Mesodermal cell (in vitro differentiated cells): ENCODE measurements around the gene CHEK2.
"Not testable (repeated sequence)": the region's sequence is repeated elsewhere in the genome, so short reads cannot be mapped to it uniquely, and the experiment has no call there.

Experiments
- H3K27ac ChIP-seq: 2 replicates; pipeline ENCODE4 v1.7.0; 2013; ENCODE audit warnings: mild to moderate bottlenecking, low read depth, low read length, moderate library complexity; ENCODE audit not compliant: severe bottlenecking
- H3K36me3 ChIP-seq: 2 replicates; pipeline ENCODE4 v1.7.1; 2013; ENCODE audit warnings: mild to moderate bottlenecking, low read length, moderate library complexity; ENCODE audit not compliant: control insufficient read depth, insufficient read depth
- H3K4me1 ChIP-seq: one replicate; pipeline ENCODE4 v1.7.1; 2013; ENCODE audit warnings: mild to moderate bottlenecking, low read length; ENCODE audit not compliant: insufficient read depth, control insufficient read depth, poor library complexity, severe bottlenecking
- H3K4me3 ChIP-seq: 2 replicates; pipeline ENCODE4 v1.7.0; 2013; ENCODE audit warnings: low read length, control low read depth, mild to moderate bottlenecking; ENCODE audit not compliant: insufficient read depth, poor library complexity, severe bottlenecking; ENCODE audit errors: extremely low read depth
- H3K9me3 ChIP-seq: 2 replicates; pipeline ENCODE4 v1.7.1; 2013; ENCODE audit warnings: mild to moderate bottlenecking, low read length, moderate library complexity; ENCODE audit not compliant: control insufficient read depth
- WGBS, 2 experiments: methylation state at CpG; one replicate each; pipeline ENCODE4 v1.1.5; 2013; ENCODE audit warnings: missing lambda C conversion rate in 2 of 2; ENCODE audit not compliant: insufficient coverage in 2 of 2; 5-methylcytosine and 5-hydroxymethylcytosine counted together

Gene CHEK2

GRCh38 chr22:28769394-28770085, 27.9 kb upstream of the CHEK2 start:
- Histone ChIP-seq H3K4me1 (no peaks in the 10 kb centered on the region), H3K36me3 (peaks cover 8% of the 10 kb centered on the region), H3K4me3 (no peak overlapping the region), H3K9me3 (no peaks in the 10 kb centered on the region), H3K27ac (no peak overlapping the region)
- WGBS, 2 experiments: 90 to 95% methylated on average over 12 to 13 of the region's 14 CpGs

GRCh38 chr22:28768701-28769393, 27.2 kb upstream of the CHEK2 start:
- no peaks in the 10 kb centered on the region for H3K4me1 ChIP-seq
- 96 to 98% methylated on average over 5 to 6 of the region's 6 CpGs for WGBS, 2 experiments
- H3K36me3 ChIP-seq: peaks cover under 1% of the 10 kb centered on the region
- no peak overlapping the region for H3K27ac ChIP-seq
- no peak overlapping the region for H3K4me3 ChIP-seq
- no peaks in the 10 kb centered on the region for H3K9me3 ChIP-seq

DNA sequence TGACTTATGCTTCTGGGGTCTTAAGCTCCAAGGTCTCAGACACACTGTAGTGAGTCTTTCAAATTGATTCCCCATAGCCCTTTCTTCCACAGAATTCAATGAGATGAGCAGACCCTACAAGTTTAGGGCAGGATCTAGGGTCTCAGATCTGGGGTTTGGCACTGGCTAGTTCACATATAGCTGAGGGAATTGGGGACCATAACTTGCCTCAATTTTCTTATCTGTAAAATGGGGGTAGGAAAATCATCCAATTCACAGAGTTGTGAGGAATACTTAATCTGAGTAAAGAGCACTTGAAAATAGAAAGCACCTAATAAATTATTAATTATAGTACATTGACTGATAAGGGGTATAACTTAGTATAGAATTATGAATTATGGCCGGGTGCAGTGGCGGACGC, 25.0 kb upstream of the CHEK2 start:
- no peak overlapping the region for H3K27ac ChIP-seq
- WGBS, 2 experiments: 90 to 94% methylated on average over 3 of the region's 3 CpGs

DNA sequence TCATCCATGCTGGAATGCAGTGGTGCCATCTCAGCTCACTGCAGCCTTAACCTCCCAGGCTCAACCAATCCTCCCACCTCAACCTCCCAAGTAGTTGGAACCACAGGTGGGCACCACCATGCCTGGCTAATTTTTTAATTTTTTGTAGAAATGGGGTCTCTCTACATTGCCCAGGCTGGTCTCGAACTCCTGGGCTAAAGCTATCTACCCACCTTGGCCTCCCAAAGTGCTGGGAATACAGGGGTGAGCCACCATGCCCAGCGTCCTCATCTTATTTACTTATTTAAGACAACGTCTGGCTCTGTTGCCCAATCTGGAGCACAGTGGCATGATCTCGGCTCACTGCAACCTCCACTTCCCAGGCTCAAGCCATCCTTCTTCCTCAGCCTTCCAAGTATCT, 20.4 kb upstream of the CHEK2 start:
- H3K27ac ChIP-seq, H3K9me3 ChIP-seq, H3K4me1 ChIP-seq, H3K36me3 ChIP-seq, H3K4me3 ChIP-seq: not testable (repeated sequence)
- WGBS, 2 experiments: 90% methylated on average over 4 of the region's 4 CpGs

More for the DNA sequence above, 25.0 kb upstream of the CHEK2 start:
- H3K9me3 ChIP-seq: no peaks in the 10 kb centered on the region
- no peak overlapping the region for H3K4me3 ChIP-seq
- H3K4me1 ChIP-seq: no peaks in the 10 kb centered on the region
- H3K36me3 ChIP-seq: no peaks in the 10 kb centered on the region

GRCh38 chr22:28761449-28761755, 19.8 kb upstream of the CHEK2 start:
- 96% methylated on average over 6 to 8 of the region's 10 CpGs for WGBS, 2 experiments
- Histone ChIP-seq H3K9me3 (no peaks in the 10 kb centered on the region), H3K4me1 (no peaks in the 10 kb centered on the region), H3K27ac (no peak overlapping the region), H3K36me3 (peaks cover 7% of the 10 kb centered on the region), H3K4me3 (no peak overlapping the region)

DNA sequence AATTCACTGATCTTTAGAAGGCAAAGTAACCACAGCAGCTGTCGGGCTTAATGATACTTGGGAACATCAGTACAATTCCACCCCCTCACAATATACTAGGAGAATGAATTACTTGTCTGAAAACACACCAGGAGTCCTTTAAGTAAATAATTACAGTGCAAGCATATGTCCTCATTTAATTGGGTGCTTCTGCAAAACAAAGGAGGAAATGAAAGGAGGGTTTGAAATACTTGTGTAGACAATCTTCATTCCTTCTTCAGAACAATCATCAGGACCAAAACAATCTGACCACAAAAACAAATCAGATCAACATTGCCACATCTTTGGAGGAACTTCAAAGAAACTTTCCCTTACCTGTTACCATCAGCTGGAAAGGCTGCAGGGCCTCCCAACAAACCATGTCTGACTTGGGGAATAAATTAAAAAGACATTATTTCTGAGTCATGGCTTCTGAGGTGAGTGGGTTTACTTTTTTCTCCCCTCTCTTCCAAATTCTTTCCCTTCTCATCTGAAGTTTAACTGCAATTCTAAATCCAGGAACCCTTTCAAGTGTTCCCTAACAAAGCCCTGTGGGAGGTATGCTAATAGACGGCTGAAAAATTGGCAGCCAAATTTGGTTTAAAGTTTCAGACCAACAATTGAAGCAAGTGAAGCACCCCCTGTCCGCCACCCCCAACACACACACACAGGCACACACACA, 18.4 kb upstream of the CHEK2 start:
- WGBS, 2 experiments: 20% methylated on average over 1 of the region's 3 CpGs; no CpG with 5 or more reads in 1 of the 2 experiments
- Histone ChIP-seq H3K27ac (no peak overlapping the region), H3K36me3 (peaks cover 7% of the 10 kb centered on the region), H3K4me3 (no peak overlapping the region), H3K9me3 (no peaks in the 10 kb centered on the region), H3K4me1 (no peaks in the 10 kb centered on the region)

GRCh38 chr22:28754512-28754911, 12.9 kb upstream of the CHEK2 start:
- not testable (repeated sequence) for H3K4me3 ChIP-seq, H3K9me3 ChIP-seq, H3K4me1 ChIP-seq, H3K27ac ChIP-seq
- peaks cover 30% of the 10 kb centered on the region for H3K36me3 ChIP-seq
- 95 to 96% methylated on average over 2 to 3 of the region's 3 CpGs for WGBS, 2 experiments

DNA sequence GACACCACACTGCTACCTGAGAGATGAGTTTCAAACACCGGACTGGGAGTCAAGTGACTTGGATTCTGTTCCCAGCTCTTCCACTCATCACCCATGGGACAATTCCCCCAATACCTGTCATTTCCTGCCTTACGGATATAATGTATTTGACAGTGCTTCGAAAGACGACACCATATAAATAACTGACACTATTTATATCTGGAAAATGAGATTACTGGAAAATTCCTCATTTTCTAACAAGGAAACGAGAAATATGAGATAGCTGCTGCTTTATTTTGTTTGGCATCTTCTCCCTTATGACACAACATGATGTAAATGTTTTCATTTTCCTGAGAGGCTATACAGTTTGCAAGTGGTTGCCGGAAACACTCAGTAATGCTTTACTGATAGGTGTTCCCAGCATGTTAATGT, 8.9 kb upstream of the CHEK2 start:
- Histone ChIP-seq H3K9me3 (no peaks in the 10 kb centered on the region), H3K4me1 (no peaks in the 10 kb centered on the region), H3K36me3 (peaks cover 61% of the 10 kb centered on the region), H3K4me3 (no peak overlapping the region), H3K27ac (no peak overlapping the region)
- 96 to 100% methylated on average over 1 to 3 of the region's 6 CpGs for WGBS, 2 experiments

DNA sequence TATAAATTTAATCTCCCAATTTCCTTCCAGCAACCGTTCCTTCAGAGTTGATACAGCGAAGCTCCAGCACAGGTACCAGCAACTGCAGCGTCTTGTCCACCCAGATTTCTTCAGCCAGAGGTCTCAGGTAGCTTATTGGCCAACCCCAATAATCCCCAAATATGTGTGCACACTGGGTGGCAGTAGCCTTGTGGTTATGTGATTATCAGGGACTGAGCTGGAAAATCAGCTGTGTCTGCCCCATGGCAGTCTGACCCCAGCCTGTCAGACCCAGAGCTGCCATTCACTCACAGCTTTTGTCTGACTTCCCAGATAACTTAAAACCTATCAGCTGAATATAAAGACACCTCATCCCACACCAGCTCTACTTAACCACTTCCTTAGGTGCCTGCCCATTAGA, 2.2 kb upstream of the CHEK2 start:
- H3K27ac ChIP-seq: no peak overlapping the region
- H3K4me1 ChIP-seq: no peaks in the 10 kb centered on the region
- peaks cover 52% of the 10 kb centered on the region for H3K36me3 ChIP-seq
- no peaks in the 10 kb centered on the region for H3K9me3 ChIP-seq
- H3K4me3 ChIP-seq: peak overlapping the region; percentile 99
- WGBS, 2 experiments: 93 to 100% methylated on average over 2 to 3 of the region's 3 CpGs

DNA sequence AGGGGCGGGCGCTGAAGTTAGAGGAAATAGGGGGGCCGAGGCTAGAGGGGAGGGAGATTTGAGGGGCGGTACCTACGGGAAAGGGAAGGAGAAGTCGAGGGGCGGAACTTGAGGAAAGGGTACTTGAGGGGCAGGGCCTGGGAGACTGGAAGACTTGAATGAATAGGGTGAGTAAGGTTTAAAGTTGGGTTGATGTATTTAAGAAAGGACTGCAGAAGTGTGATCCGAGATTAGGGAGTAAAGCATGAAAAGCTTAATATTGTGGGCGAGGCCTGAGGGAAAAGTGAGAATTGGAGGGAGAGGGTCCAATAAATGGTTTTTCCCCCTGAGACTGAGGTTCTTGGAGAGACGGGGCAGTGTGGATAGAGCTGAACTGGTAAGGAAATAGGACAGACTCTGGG, 942 bp upstream of the CHEK2 start:
- no peaks in the 10 kb centered on the region for H3K9me3 ChIP-seq
- peak overlapping the region; percentile 99 for H3K4me3 ChIP-seq
- 4 to 8% methylated on average over 8 to 9 of the region's 10 CpGs for WGBS, 2 experiments
- peaks cover 41% of the 10 kb centered on the region for H3K36me3 ChIP-seq
- H3K27ac ChIP-seq: peak overlapping the region; percentile 95
- H3K4me1 ChIP-seq: no peaks in the 10 kb centered on the region
